ENCODE results near the gene NHLRC2. TPM values are rescaled to one million over a fixed set of nuclear protein-coding genes. Genes with fewer than 3 reads are reported as not detected.

NHLRC2 gene
- total RNA-seq, 1 experiment from 2014 or later = 30.9 TPM

DNA sequence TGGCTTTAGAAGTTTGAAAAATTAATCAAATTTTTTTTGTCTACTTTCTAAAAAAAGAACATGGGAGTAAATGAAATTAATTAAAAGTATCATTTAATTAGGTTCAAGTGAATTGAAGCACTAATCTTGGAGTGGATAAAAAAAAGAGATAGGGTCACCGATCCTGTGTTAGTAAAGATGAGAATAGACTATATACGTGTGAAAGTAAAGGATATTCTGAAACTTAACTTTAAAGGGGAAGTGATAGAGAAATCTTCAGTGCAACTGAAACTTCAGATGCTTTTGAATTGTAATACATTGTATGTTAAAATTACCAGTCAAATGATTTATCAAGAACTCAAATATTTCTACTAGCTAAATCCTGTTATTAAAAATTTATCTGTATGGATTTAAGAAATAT lies 4.8 kb downstream of the NHLRC2 start:
- no peak overlapping the region for H2BK12ac ChIP-seq (ENCODE audit: insufficient read length, low read depth, low read length)
- no peaks in the 10 kb centered on the region for H3K27me3 ChIP-seq (ENCODE audit: insufficient read depth, low read length)
- H3K4me1 ChIP-seq (ENCODE audit: insufficient read depth, low read length) = no peaks in the 10 kb centered on the region
- no peak for TF ChIP-seq CTCF (conservative IDR thresholded peaks at IDR 0.05)
- H2BK5ac ChIP-seq (ENCODE audit: insufficient read length, low read length) = no peak overlapping the region
- H2BK15ac ChIP-seq (ENCODE audit: low read depth, low read length) = no peak overlapping the region
- no peak for DNase-seq
- no peak overlapping the region for H4K91ac ChIP-seq (ENCODE audit: insufficient read length, low read depth, low read length)
- Mint-ChIP-seq H3K36me3 (ENCODE audit: insufficient read depth in 1 of 3, low read depth in 3 of 3) (peaks cover 24 to 51% (median 42%) of the 10 kb centered on the region in 3 experiments), H3K27me3 (ENCODE audit: low read depth) (no peaks in the 10 kb centered on the region), H3K4me3 (no peak overlapping the region), H3K27ac (no peak overlapping the region), H3K4me1 (peaks cover 11 to 14% of the 10 kb centered on the region in 2 experiments), H3K9me3 (no peaks in the 10 kb centered on the region)
- H3K4me2 ChIP-seq (ENCODE audit: insufficient read depth, insufficient read length, low read length) = no peak overlapping the region
- no peak overlapping the region for H3T11ph ChIP-seq (ENCODE audit: low read length)
- no peaks in the 10 kb centered on the region for H4K20me1 ChIP-seq (ENCODE audit: control insufficient read depth, insufficient read depth, insufficient read length)
- H3K9me3 ChIP-seq (ENCODE audit: control insufficient read depth, low read depth, low read length) = no peaks in the 10 kb centered on the region
- no peak overlapping the region for H3K9ac ChIP-seq (ENCODE audit: extremely low read depth, insufficient read length, low read length)
- H2BK20ac ChIP-seq (ENCODE audit: low read depth, low read length, poor library complexity, severe bottlenecking) = no peak overlapping the region
- no peaks in the 10 kb centered on the region for H3K79me1 ChIP-seq (ENCODE audit: insufficient read depth, low read depth, low read length, poor library complexity, severe bottlenecking)
- WGBS (ENCODE audit: extremely low coverage, insufficient read length, low lambda C conversion rate) = no CpG with 5 or more reads among the region's 2 CpGs
- no peak overlapping the region for H3K56ac ChIP-seq (ENCODE audit: insufficient read length, low read depth, low read length)
- H3K79me2 ChIP-seq (ENCODE audit: insufficient read depth, low read length) = peaks cover 9% of the 10 kb centered on the region; the same call in 1 of the 2 replicates
- no peak overlapping the region for H2AK5ac ChIP-seq (ENCODE audit: insufficient read length, low read length)
- no peak overlapping the region for H4K8ac ChIP-seq (replicated peaks; ENCODE audit: insufficient read length, low read depth, low read length)
- no peak overlapping the region for H3K14ac ChIP-seq (ENCODE audit: insufficient read depth, low read length)
- H2AFZ ChIP-seq (ENCODE audit: low read length) = no peak overlapping the region
- H3K4ac ChIP-seq (ENCODE audit: low read depth, low read length) = no peak overlapping the region
- H2BK120ac ChIP-seq (ENCODE audit: low read depth, low read length, poor library complexity, severe bottlenecking) = no peak overlapping the region
- H3K18ac ChIP-seq (ENCODE audit: insufficient read length, low read depth, low read length) = no peak overlapping the region
- H3K23me2 ChIP-seq (ENCODE audit: insufficient read length, low read depth, low read length, poor library complexity, severe bottlenecking) = peaks cover 12% of the 10 kb centered on the region
- H4K5ac ChIP-seq (ENCODE audit: insufficient read length, low read depth, low read length) = no peak overlapping the region
- H3K23ac ChIP-seq (ENCODE audit: insufficient read length, low read depth, low read length) = no peak overlapping the region
- H3K27ac ChIP-seq (ENCODE audit: insufficient read length, low read depth, low read length) = no peak overlapping the region
